HG03066 (cell line): ENCODE results near the gene EFS.

Experiments used
- ATAC-seq: cut with Tn5 transposase; IDR thresholded peaks from one replicate; pipeline ENCODE4 v1.9.1; 2021; ENCODE audit warnings: low read depth; ENCODE audit not compliant: unreplicated experiment

Gene EFS

GRCh38 chr14:23308721-23309445 is 56.1 kb downstream of the EFS start:
- no peak for ATAC-seq

GRCh38 chr14:23307687-23308644 is 57.0 kb downstream of the EFS start:
- ATAC-seq: no peak

GRCh38 chr14:23307146-23307530 is 57.8 kb downstream of the EFS start:
- no peak for ATAC-seq

- no peak for ATAC-seq
These were observed 58.4 kb downstream of the EFS start, which contains the start of gene BCL2L2 for GRCh38 chr14:23306412-23307145. BCL2L2 (plus strand) TSS chr14:23306833; CDS start chr14:23307768, 935 bp downstream.
